PC-9 (cell line): ENCODE results near the gene PKNOX2. TPM values are rescaled to one million over a fixed set of nuclear protein-coding genes. Genes with fewer than 3 reads are reported as not detected.
A peak's percentile ranks its signal among the peaks of the same experiment; 100 is the strongest.

ENCODE experiments used
- Bru-seq: library from RNA; stranded (reverse); fragments of 400-500 nt; gene quantifications from one replicate; lab custom pipeline; 2021; lab: Mats Ljungman, UMichigan
- BruChase-seq, 2 experiments: library from RNA; stranded (reverse); fragments of 400-500 nt; gene quantifications; one replicate each; lab custom pipeline; 2021; lab: Mats Ljungman, UMichigan
- BruUV-seq: library from RNA; stranded (reverse); fragments of 400-500 nt; replicated peaks from 2 replicates; lab custom pipeline; 2021; lab: Mats Ljungman, UMichigan
- CTCF ChIA-PET: fragments of 300-600 bp; sonication (Branson Sonifier 250); formaldehyde crosslinking; loops from one replicate; lab custom pipeline; 2022; ENCODE audit warnings: antibody characterized with exemption; lab: Charles Lee
- POLR2A ChIA-PET: fragments of 300-600 bp; sonication (Branson Sonifier 250); formaldehyde crosslinking; loops from one replicate; lab custom pipeline; 2022; ENCODE audit warnings: antibody characterized with exemption; ENCODE audit not compliant: unreplicated experiment; lab: Charles Lee
- DNase-seq, 2 experiments: peaks; one replicate each; pipeline versions ENCODE4 v3.0.0 to v3.0.0-alpha.2; 2015 to 2022; ENCODE audit warnings: mixed read lengths in 1 of 2
- H2AFZ ChIP-seq: fragments of 200-600 bp; sonication (generic); 2 replicates; pipeline ENCODE4 v1.8.1; 2017; ENCODE audit warnings: antibody characterized with exemption
- H3F3A ChIP-seq: fragments of 200-600 bp; sonication (generic); 2 replicates; pipeline ENCODE4 v1.8.1; 2017; ENCODE audit warnings: antibody characterized with exemption, mild to moderate bottlenecking, low read depth; ENCODE audit not compliant: insufficient read depth
- H3K27ac ChIP-seq: fragments of 200-600 bp; sonication (generic); 2 replicates; pipeline ENCODE4 v1.6.1; 2016; ENCODE audit warnings: mixed run types
- H3K27me3 ChIP-seq: fragments of 200-600 bp; sonication (generic); 2 replicates; pipeline ENCODE4 v1.6.1; 2016; ENCODE audit warnings: low read depth, mixed run types; ENCODE audit not compliant: insufficient read depth
- H3K36me3 ChIP-seq: fragments of 200-600 bp; sonication (generic); 2 replicates; pipeline ENCODE4 v1.6.1; 2016; ENCODE audit warnings: low read depth, mixed run types
- H3K4me1 ChIP-seq: fragments of 200-600 bp; sonication (generic); replicated peaks from 2 replicates; pipeline ENCODE4 v1.6.1; 2016; ENCODE audit warnings: mixed run types; ENCODE audit not compliant: insufficient read depth
- H3K4me2 ChIP-seq: fragments of 200-600 bp; sonication (generic); 2 replicates; pipeline ENCODE4 v1.6.1; 2017; ENCODE audit warnings: mixed run types
- H3K4me3 ChIP-seq: fragments of 200-600 bp; sonication (generic); 2 replicates; pipeline ENCODE4 v1.6.1; 2016; ENCODE audit warnings: mixed run types
- H3K79me2 ChIP-seq: fragments of 200-600 bp; sonication (generic); 2 replicates; pipeline ENCODE4 v1.6.1; 2017; ENCODE audit warnings: low read depth, mixed run types
- H3K9me2 ChIP-seq: fragments of 200-600 bp; sonication (generic); 2 replicates; pipeline ENCODE4 v1.8.1; 2017; ENCODE audit warnings: mild to moderate bottlenecking; ENCODE audit not compliant: insufficient read depth
- H3K9me3 ChIP-seq: fragments of 200-600 bp; sonication (generic); 2 replicates; pipeline ENCODE4 v1.8.1; 2016; ENCODE audit warnings: low read depth; ENCODE audit not compliant: insufficient read depth
- H4K20me1 ChIP-seq: fragments of 200-600 bp; sonication (generic); 2 replicates; pipeline ENCODE4 v1.8.1; 2017; ENCODE audit not compliant: insufficient read depth
- EZH2 ChIP-seq: fragments of 200-600 bp; sonication (generic); IDR thresholded peaks from 2 replicates; pipeline ENCODE4 v1.8.0; 2017; ENCODE audit warnings: antibody characterized with exemption, low read depth
- intact Hi-C: fragments of 100-400 bp; cut with micrococcal nuclease; formaldehyde crosslinking; loops from one replicate; pipeline ENCODE4 v1.10.0; 2022; ENCODE audit not compliant: unreplicated experiment
- long read RNA-seq: library from polyadenylated mRNA; stranded (forward); transcript quantifications from one replicate; pipeline ENCODE4 v2.0.0, GENCODE V29; 2022
- total RNA-seq: library from RNA; stranded (reverse); gene quantifications from 2 replicates; pipeline ENCODE4 v1.2.3, GENCODE V29; 2021
- TF ChIP-seq, protein P1 (sequence below): fragments of 200-600 bp; sonication (generic); conservative IDR thresholded peaks from 2 replicates; pipeline ENCODE4 v1.6.1; 2017; ENCODE audit warnings: mixed run types, antibody characterized with exemption, mild to moderate bottlenecking, moderate library complexity

PKNOX2 gene, protein sequence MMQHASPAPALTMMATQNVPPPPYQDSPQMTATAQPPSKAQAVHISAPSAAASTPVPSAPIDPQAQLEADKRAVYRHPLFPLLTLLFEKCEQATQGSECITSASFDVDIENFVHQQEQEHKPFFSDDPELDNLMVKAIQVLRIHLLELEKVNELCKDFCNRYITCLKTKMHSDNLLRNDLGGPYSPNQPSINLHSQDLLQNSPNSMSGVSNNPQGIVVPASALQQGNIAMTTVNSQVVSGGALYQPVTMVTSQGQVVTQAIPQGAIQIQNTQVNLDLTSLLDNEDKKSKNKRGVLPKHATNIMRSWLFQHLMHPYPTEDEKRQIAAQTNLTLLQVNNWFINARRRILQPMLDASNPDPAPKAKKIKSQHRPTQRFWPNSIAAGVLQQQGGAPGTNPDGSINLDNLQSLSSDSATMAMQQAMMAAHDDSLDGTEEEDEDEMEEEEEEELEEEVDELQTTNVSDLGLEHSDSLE
- total RNA-seq (not detected in 2 replicates), Bru-seq, nascent RNA (percentile 2 among the genes with signal in this experiment), BruChase-seq, experiment 1, labeled RNA remaining after a 2-hour chase (percentile 1 among the genes with signal in this experiment), BruChase-seq, experiment 2, labeled RNA remaining after a 6-hour chase (percentile 0 among the genes with signal in this experiment)
- long read RNA-seq: 0 reads

DNA sequence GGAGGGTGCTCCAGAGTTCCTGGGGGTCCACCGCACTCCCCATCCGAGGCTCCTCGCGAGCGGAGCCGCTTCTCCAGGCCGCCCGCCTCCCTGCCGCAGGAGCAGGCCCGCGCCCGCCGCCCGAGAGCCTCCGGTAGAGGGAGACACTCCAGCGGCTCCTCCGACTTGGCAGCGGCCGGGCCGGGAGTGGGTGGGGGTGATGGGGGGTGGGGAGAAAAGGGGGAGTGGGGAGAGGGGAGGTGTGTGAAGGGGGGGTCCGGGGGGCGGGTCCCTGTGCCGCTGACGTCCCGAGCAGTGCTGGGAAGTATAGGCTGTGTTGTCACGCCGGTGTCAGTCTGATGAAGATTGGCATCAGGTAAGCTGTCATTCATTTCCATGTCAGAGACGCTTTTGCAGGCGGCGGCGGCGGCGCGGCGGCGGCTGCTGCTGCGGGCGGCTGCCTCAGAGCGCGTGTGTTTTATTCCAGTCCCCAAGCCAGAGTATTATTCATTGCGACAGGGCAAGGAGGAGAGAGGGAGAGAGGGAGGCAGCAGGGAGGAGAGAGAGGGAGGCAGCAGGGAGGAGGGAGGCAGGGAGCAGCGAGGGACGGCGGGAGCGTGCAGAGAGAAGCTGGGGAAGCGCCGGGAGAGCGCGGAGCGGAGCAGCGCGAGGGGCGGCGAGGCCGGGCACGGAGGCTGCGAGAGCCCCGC lies at the start of gene PKNOX2:
TSS of gene PKNOX2 (plus strand) at position 330 of the 689 bp plus-strand sequence. CDS start 186,555 bp downstream, outside the sequence.
- peak within 1 kb of the TSS; percentile 74 for H3K4me2 ChIP-seq
- DNase-seq: peak in 1 of 2 experiments; percentile 40
- TF ChIP-seq EZH2: no peak
- TF ChIP-seq, protein P1, sequence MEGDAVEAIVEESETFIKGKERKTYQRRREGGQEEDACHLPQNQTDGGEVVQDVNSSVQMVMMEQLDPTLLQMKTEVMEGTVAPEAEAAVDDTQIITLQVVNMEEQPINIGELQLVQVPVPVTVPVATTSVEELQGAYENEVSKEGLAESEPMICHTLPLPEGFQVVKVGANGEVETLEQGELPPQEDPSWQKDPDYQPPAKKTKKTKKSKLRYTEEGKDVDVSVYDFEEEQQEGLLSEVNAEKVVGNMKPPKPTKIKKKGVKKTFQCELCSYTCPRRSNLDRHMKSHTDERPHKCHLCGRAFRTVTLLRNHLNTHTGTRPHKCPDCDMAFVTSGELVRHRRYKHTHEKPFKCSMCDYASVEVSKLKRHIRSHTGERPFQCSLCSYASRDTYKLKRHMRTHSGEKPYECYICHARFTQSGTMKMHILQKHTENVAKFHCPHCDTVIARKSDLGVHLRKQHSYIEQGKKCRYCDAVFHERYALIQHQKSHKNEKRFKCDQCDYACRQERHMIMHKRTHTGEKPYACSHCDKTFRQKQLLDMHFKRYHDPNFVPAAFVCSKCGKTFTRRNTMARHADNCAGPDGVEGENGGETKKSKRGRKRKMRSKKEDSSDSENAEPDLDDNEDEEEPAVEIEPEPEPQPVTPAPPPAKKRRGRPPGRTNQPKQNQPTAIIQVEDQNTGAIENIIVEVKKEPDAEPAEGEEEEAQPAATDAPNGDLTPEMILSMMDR: 0 out of 2 replicates have a peak, but pooled peaks have one; percentile 34
- H3K27ac ChIP-seq: no peak within 1 kb of the TSS
- H3K79me2 ChIP-seq: no peaks in the 10 kb centered on the region
- H3F3A ChIP-seq: no peaks in the 10 kb centered on the region
- BruUV-seq: no TSS peak
- H3K9me2 ChIP-seq: no peaks in the 10 kb centered on the region
- H2AFZ ChIP-seq: no peak within 1 kb of the TSS
- no peaks in the 10 kb centered on the region for H4K20me1 ChIP-seq
- no peaks in the 10 kb centered on the region for H3K36me3 ChIP-seq
- H3K9me3 ChIP-seq: no peaks in the 10 kb centered on the region
- H3K27me3 ChIP-seq: peaks cover 17% of the 10 kb centered on the region
- intact Hi-C loops: loop anchor here (10.0 kb wide), 1 partner anchor 180 kb away; no protein-coding TSS in a partner anchor
- peak within 1 kb of the TSS; percentile 42; the same call in 1 of the 2 replicates for H3K4me3 ChIP-seq
- ChIA-PET CTCF (interaction anchor here (0.5 to 0.7 kb wide), 2 partner anchors 16 to 178 kb away, joined by 3 to 9 read pairs; no protein-coding TSS in a partner anchor), POLR2A (no interaction called here)
- no peaks in the 10 kb centered on the region for H3K4me1 ChIP-seq

DNA sequence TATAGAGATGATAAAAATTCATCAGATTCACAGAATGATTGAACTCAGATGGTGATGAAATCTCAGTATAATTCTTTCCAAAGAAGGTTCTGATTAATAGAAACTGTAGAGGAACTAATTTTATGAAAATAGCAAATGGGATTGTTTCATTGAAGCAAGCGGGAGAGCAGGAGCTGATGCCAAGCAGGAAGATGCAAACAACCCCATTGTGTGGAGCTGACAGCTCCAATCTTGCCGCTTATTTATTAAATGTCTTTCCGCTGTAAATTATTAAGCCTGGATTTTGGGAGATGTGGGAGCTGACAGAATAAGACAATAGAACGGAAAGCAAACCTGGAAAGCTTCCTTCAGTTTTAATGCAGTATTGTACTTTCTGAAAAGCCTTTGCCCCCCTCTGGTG lies 47.1 kb upstream of the PKNOX2 start:
- DNase-seq: no peak
- POLR2A ChIA-PET: interaction anchor here (0.6 kb wide), 1 partner anchor 11 kb away, joined by 9 read pairs; no protein-coding TSS in a partner anchor
- no peak overlapping the region for H3K27ac ChIP-seq
- H3K9me2 ChIP-seq: no peaks in the 10 kb centered on the region
- H3K27me3 ChIP-seq: no peaks in the 10 kb centered on the region
- no TSS peak for BruUV-seq
- no peak overlapping the region for H3K4me3 ChIP-seq
- no peaks in the 10 kb centered on the region for H4K20me1 ChIP-seq
- H3K79me2 ChIP-seq: no peaks in the 10 kb centered on the region
- H3K9me3 ChIP-seq: no peaks in the 10 kb centered on the region
- no peaks in the 10 kb centered on the region for H3K4me1 ChIP-seq
- no peak for TF ChIP-seq EZH2
- TF ChIP-seq, protein P1: no peak
- no peak overlapping the region for H3K4me2 ChIP-seq
- CTCF ChIA-PET: no interaction called here
- no peaks in the 10 kb centered on the region for H3K36me3 ChIP-seq
- H2AFZ ChIP-seq: no peak overlapping the region
- peaks cover 4% of the 10 kb centered on the region; the same call in 1 of the 2 replicates for H3F3A ChIP-seq
- intact Hi-C loops: no loop called here
